GM18499 (cell line): ENCODE measurements around the gene TOP3B.

Experiments
- ATAC-seq: cut with Tn5 transposase; IDR thresholded peaks from one replicate; pipeline ENCODE4 v1.9.1; 2021; ENCODE audit warnings: moderate number of reproducible peaks; ENCODE audit not compliant: insufficient read depth, unreplicated experiment

Gene TOP3B

DNA sequence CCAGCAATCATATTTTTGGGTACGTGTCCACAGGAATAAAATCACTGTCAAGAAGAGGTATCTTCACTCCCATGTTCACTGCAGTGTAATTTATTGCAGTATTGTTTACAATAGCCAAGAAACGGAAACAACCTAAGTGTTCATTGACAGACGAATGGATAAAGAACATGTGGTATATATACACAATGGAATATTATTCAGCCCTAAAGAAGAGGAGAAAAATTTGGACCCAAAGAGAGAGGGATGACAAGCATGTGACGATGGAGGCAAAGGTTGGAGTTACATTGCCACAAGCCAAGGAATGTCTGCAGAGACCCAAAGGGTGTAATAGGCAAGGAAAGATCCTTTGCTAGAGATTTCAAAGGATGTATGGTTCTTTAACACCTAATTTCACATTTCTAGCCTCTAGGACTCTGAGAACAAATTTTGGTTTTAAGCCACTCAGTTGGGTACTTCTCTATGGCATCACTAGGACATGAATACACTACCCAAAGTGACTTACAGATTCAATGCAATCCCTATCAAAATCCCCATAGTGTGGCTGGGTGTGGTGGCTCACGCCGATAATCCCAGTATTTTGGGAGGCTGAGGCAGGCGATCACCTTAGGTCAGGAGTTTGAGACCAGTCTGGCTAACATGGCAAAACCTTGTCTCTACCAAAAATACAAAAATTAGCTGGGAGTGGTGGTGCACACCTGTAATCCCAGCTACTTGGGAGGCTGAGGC lies 31.1 kb upstream of the TOP3B start:
- ATAC-seq = no peak

GRCh38 chr22:22011964-22012363 lies 29.4 kb upstream of the TOP3B start:
- no peak for ATAC-seq

GRCh38 chr22:22010358-22010757 lies 27.8 kb upstream of the TOP3B start:
- no peak for ATAC-seq

- ATAC-seq = no peak
These were observed 27.1 kb upstream of the TOP3B start for GRCh38 chr22:22009661-22010060.

GRCh38 chr22:22006596-22006990 lies 24.0 kb upstream of the TOP3B start:
- no peak for ATAC-seq

- ATAC-seq = no peak
These were observed 23.5 kb upstream of the TOP3B start for GRCh38 chr22:22005945-22006595.

GRCh38 chr22:22003233-22003632 lies 20.6 kb upstream of the TOP3B start:
- no peak for ATAC-seq

DNA sequence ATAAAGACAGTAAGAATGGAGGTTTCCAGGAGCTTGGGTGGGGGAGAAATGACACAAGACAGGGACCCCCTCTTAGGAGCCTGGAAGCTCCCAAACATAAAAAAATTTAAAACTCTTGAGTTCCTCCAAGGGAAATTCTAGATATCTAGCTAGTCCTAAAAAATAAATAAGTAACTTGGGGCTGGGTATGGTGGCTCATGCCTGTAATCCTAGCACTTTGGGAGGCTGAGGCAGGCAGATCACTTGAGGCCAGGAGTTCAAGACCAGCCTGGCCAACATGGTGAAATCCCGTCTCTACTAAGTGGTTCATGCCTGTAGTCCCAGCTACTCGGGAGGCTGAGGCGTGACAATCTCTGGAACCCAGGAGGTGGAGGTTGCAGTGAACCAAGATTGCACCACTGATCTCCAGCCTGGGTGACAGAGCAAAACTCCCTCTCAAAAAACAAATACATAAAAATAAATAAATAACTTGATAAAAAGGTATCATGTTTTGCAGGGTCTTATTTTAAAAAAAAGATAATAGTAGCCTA lies 20.0 kb upstream of the TOP3B start:
- no peak for ATAC-seq

DNA sequence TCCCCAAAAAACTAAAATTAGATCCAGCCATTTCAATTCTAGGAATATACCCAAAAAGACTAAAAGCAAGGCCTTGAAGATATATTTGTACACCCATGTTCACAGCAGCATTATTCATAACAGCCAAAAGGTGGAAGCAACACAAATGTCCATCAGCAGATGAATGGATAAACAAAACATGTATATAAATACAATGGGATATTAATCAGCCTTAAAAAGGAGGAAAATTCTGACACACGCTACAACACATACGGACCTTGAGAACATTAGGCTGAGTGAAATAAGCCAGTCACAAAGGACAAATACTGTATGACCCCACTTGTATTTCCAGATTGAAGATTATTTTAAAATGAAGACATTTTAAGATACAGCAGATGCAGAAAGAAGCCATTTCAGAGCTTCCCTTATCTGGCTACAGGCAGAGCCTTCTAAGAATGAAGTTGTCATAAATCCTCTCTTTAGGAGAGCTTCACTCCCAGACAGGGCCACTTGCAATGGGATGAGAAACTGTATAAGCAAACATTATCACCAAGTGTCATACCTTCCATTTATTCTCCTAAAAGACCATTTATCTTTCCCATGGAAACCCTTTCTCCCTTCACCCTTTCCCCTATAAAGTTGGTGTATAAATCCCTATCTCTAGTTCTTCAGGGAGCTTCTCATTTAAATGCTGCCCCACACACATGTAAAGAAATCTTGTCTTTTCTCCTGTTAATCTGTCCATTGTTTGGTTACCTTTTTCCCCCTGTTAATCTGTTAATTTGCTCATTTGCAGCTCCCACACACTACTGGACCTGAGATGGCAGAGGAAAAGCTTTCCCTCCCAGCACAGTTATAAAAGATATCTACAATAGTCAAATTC lies 19.3 kb upstream of the TOP3B start:
- no peak for ATAC-seq

DNA sequence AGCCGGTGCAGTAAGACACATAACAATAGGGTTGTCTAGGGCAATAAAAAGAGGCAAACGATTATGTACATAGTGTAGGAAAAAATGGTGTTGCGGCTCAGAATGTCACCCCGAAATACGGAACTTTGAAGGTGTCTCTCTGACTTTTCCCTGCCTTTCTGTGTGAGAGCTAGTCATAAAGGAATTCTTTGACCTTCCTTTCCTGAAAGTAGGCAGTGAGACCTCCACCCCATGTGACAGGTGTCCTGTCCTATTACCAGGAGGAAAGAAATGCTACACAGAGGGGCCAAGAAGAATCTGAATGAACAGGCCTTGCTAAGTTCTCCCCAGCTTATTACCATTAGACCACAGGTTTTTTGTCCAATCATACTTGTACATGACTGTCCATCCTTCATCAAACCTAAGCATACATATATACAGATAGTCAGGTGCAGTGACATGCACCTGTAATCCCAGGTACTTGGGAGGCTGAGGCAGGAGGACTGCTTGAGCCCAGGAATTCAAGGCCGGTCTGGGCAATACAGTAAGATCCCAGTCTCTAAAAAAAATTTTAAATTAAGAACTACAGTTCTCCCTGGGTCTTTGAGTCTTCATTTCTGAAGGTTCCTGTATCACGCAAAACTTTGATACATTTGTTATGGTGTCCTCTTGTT lies 16.1 kb upstream of the TOP3B start:
- no peak for ATAC-seq

DNA sequence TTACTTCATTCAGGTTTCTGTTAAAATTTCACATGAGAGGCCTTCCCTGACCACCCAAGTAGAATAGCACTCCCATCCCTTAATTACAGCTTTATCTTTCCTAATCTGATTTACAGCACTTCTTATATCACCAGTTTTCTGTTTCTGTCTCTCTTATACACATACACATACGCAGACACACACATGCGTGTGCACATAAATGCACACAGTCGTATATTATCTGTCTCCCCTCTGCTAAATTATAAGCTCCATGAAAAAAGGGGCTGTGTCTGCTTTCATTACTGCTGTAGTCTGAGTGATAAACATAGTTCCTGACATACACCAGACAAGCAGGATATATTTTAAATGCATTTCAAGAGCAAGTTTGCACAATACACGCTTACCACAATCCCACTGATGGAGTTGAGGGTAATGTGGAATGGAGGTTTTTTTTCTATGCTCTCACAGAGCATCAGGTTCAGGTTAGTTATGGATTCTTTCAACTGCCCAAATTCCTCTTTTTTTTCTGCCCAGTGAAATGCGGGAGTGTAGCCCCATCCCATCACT lies 13.7 kb upstream of the TOP3B start:
- ATAC-seq = no peak

DNA sequence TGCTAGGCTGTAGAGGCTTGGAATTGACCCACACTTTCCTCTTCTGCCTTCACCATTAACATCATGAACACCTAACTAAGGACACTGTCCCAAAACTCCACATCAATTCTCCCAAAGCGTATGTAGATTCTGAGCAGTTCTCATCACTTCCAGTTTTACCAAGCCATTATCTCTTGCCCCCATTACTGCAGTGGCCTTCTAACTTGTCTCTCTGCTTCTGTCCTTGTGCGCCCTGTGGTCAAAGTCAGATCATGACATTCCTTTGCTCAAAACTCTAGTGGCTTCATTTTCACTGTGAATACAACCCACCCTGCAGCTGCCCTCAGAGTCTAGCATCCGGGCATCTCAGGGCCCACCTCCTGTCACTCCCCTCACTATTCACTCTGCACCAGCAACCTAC lies 13.1 kb upstream of the TOP3B start:
- ATAC-seq = no peak

- ATAC-seq = no peak
These were observed 12.4 kb upstream of the TOP3B start for GRCh38 chr22:21994881-21995444.

DNA sequence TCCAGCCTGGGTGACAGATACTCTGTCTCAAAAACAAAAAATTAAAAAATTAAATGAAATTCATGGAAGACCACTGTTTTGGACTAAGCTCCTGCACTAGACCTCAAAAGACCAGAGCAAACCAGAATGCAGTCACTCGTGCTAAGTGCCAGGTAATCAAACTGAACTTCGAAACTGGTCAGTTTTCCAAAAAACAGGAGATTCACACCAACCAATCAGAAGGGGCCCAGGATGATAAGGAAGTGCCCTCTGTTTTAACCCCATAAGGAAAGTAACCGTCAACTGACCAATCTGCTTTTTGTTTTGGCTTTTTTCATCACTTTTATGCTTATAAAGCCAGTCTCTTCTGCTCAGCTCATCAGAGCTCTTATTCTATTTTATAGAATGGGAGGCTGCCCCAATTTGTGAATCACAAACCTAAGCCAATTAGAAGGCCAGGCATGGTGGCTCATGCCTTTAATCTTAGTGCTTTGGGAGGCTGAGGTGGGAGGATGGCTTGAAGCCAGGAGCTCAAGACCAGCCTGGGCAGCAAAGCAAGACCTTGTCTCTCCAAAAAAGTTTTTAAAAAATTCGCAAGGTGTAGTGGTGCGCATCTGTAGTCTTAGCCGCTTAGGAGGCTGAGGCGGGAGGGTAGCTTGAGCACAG lies 10.1 kb upstream of the TOP3B start:
- no peak for ATAC-seq

DNA sequence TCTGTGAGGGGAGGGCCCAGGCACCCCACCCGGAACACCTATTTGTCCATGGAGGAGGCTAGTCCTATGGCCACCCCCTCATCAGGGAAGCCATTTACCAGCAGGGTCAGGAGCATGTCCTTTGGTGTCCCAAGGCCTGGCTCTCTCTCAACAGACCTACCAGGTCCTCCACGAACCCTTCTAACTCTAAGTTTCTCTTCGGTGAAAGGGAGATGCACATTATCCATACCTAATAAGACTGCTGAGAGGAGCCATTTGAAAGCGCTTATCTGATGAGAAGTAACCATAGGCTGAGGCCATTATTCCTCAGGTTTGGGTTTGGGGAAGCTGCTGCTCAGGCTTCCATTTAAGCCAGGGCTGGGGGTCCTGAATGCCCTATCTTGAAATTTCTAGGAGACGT lies 9.2 kb upstream of the TOP3B start:
- ATAC-seq = no peak

DNA sequence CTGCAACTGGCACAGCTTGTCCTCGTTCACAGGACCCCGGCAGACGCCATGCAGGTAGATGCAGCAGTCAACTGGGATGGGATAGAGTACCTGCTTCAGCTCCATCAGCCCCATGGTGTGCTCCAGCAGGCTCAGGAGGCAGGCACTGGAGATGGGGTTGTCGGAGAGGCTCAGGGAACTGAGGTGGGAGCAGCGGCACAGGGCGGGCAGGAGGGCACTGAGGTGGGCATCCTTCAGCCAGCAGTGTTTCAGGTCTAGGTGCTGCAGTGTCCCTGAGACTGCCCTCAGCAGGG lies 8.7 kb upstream of the TOP3B start:
- ATAC-seq = no peak

- ATAC-seq = no peak
These were observed 8.1 kb upstream of the TOP3B start for GRCh38 chr22:21990445-21991303.

DNA sequence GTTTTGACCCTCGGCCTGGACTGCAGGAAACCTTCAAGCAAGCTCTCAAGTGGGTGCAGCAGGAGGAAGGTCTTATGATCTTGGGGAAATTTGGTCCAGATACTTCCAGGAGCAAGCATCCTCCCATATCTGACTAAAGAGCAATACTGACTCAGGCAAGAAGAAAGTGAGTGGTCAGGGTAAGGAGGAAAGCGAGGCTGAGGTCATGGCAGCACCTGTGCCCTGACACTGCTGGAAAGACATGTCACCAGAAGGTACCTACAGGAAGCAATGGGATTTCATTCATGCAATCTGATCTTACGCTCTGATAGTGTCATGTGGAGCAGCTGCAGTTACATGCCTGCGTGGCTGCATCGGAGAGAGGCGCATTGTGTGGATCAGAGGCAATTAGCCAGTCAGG lies 6.5 kb upstream of the TOP3B start:
- no peak for ATAC-seq

GRCh38 chr22:21985214-21985613 lies 2.6 kb upstream of the TOP3B start:
- ATAC-seq = no peak
